SIG-M5 (cell line): ENCODE measurements around the gene NME1.
"Not testable (repeated sequence)": the region's sequence is repeated elsewhere in the genome, so short reads cannot be mapped to it uniquely, and the experiment has no call there.

Experiments
- DNase-seq: peaks from one replicate; lab custom pipeline; 2025; lab: John Stamatoyannopoulos, UW

The NME1 gene

GRCh38 chr17:51144266-51145022 is 8.9 kb upstream of the NME1 start:
- DNase-seq, result no peak

DNA sequence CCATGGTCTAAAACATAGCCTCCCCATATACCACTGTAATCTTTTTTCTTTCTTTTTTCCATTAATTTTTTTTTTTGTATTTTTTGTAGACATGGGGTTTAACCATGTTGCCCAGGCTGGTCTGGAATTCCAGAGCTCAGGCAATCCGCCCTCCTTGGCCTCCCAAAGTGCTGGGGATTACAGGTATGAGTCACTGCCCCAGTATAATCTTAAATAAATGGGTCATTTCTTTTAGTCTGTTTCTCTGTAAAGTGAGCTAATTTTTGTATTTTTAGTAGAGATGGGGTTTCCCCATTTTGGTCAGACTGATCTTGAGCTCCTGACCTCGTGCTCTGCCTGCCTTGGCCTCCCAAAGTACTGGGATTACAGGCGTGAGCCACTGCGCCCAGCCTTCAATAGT is 5.7 kb upstream of the NME1 start:
- DNase-seq, result no peak

DNA sequence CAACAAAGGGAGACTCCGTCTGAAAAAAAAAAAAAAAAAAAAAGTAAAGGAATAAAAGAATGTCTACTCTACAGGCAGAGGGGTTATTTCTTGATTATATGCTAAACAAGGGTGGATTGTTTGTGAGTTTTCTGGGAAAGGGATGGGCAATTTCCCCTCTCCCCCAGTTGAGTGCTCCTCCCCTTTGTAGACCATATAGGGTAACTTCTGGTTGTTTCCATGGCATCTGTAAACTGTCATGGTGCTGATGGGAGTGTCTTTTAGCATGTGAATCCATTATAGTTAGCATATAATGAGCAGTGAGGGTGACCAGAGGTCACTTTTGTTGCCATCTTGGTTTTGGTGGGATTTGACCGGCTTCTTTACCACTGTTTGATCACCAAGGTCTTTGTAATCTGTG is 4.2 kb upstream of the NME1 start:
- DNase-seq, result no peak

DNA sequence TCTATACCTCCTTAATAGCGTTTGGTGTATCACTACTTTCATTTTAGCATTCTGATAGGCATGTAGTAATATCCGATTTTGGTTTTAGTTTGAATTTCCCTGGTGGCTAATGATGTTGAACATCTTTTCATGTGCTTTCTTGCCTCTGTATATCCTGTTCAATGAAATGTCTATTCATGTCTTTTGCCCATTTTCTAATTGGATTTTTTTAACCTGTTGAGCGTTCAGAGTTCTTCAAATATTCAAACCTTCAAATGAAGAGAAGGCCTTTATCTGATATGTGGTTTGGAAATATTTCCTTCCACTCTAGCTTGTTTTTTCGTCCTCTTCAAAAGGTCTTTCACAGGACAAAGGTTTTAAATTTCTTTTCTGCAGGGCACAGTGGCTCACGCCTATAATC is 2.4 kb upstream of the NME1 start:
- DNase-seq, result no peak

- DNase-seq, result no peak
These were observed 571 bp upstream of the NME1 start for GRCh38 chr17:51152766-51153209.

DNA sequence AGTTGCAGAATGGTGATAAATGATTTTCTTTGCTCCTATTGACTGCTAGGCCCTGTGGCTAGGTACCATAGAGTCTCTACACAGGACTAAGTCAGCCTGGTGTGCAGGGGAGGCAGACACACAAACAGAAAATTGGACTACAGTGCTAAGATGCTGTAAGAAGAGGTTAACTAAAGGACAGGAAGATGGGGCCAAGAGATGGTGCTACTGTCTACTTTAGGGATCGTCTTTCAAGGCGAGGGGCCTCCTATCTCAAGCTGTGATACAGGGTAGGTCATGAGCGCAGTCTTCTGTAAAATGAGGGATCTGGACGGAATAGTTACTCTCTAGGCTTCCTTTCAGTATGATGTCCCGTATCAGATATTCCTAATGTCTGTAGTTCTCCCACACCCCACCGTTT is 817 bp downstream of the NME1 start:
- DNase-seq, result no peak

DNA sequence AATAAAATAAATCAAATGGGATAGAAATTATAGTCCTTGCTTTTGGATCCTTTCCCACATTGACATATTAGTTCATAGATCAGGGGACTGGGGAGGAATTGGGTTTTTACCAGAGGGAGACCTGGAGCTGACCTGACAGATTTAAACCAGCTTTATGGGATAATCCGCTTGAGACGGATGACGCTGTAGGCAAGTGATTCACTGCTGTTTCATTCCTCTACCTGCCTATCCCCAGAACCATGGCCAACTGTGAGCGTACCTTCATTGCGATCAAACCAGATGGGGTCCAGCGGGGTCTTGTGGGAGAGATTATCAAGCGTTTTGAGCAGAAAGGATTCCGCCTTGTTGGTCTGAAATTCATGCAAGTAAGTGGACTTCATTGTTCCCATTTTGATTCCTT is 2.1 kb downstream of the NME1 start:
- no peak for DNase-seq

DNA sequence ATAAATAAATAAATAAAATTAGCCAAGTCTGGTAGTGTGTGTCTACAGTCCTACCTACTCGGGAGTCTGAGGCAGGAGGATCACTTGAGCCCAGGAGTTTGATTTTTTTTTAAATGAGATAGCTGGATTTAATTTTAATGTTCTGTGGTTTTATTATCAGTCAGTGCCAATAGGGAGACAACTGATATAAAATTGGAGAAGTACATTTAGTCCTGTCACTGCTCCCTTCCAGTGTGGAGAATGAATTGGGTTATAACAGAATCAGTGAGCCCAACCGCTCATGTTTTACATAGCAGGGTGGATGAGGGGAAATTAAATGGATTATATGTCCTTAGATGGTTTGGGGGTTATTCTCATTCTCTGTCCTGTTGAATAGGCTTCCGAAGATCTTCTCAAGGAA is 6.2 kb downstream of the NME1 start:
- DNase-seq, result no peak

DNA sequence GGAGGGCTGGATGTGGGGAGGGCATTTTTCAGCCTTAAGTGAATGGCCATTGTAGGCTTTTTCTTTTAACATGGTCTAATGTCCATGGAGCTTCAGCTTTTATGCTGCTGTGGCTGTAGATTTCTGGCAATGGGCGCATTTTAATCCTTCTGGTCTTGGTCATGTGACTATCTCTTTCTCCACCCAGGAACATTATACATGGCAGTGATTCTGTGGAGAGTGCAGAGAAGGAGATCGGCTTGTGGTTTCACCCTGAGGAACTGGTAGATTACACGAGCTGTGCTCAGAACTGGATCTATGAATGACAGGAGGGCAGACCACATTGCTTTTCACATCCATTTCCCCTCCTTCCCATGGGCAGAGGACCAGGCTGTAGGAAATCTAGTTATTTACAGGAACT is 8.2 kb downstream of the NME1 start:
- no peak for DNase-seq

- no peak for DNase-seq
These were observed 11.7 kb downstream of the NME1 start for GRCh38 chr17:51164911-51165679.

DNA sequence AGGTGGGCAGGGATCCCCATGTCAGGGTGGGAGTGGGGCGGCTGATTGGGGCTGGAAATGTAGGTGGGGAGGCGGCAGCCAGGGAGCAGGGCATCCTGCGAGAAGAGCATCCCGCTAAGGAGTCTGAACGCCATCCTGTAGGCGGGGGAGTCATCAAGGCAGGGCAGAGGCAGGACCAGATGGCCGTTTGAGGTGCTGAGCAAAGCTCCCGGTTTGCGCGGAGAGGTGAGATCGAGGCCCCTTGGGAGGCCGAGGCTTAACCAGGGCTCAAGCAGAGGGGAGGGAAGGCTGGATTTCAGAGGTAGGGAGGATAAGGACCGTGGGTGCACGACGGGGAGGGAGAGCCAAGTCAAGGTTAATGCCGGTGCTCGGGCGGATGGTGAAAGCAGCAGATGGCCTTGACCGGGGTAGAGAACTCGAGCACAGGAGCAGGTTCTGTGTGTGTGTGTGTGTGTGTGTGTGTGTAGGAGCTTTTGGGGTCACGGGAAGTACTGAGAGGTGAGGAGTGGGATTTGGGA is 12.4 kb downstream of the NME1 start:
- DNase-seq, result no peak

GRCh38 chr17:51166198-51166986 is 13.0 kb downstream of the NME1 start, which contains the start of gene NME2:
Gene NME2, plus strand, starts transcription at chr17:51166411. Its CDS starts 420 bp downstream, at chr17:51166831.
- DNase-seq, result no peak

DNA sequence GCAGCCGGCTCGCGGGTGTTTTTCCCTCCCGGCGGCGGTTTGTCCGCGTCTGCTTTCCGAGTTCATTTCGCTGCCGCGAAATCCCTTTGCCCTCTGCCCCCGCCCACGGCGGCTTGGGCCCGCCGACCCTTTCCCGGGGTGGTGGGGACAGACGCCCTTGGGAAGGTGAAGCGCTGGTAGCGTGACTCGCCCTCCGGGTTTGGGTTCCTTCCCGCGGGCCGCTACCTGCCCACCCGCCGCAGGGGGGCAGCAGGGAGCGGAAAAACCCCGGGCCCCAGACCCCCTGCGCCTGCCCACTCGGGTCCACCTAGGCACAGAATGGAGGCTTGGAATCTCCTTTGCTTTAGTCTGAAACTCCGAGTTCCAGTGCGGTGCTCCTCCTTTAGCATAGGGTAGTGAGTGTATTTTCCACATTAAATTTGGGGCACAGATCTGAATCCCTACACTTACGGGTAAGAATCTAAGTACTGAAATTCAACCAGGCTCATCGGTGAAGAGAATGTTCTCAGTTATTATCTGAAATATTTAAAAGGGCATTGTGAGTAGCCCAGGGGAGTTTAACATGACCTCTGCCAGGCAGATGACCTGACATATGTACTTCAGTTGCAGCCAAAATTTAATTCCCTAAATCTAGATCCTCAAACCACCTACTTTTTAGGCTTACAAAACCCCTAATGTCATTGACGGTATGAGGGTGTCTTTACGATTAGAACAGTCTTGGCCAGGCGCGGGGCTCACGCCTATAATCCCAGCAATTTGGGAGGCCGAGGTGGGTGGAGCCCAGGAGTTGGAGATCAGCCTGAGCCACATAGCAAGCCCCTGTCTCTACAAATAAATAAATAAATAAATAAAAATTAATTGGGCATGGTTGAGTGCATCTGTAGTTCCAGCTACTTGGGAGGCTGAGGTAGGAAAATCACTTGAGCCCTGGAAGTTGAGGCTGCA is 13.9 kb downstream of the NME1 start:
- no peak for DNase-seq

- no peak for DNase-seq
These were observed 16.0 kb downstream of the NME1 start for GRCh38 chr17:51169340-51169739.

- no peak for DNase-seq
These were observed 17.4 kb downstream of the NME1 start for GRCh38 chr17:51170736-51171135.

DNA sequence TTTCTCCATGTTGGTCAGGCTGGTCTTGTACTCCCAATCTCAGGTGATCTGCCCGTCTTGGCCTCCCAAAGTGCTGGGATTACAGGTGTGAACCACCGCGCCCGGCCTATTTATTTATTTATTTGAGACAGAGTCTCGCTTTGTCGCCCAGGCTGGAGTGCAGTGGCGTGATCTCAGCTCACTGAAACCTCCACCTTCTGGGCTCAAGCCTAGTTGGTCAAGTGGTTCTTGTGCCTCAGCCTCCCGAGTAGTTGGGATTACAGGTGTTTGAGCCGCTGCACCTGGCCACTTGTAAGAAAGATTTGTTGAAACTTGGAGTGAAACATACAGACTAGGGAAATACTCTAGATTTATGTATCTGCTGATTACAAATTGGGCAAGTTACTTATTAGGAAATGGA is 18.7 kb downstream of the NME1 start:
- DNase-seq, result not testable (repeated sequence)

- DNase-seq, result no peak
These were observed 27.1 kb downstream of the NME1 start for GRCh38 chr17:51180486-51180885.

DNA sequence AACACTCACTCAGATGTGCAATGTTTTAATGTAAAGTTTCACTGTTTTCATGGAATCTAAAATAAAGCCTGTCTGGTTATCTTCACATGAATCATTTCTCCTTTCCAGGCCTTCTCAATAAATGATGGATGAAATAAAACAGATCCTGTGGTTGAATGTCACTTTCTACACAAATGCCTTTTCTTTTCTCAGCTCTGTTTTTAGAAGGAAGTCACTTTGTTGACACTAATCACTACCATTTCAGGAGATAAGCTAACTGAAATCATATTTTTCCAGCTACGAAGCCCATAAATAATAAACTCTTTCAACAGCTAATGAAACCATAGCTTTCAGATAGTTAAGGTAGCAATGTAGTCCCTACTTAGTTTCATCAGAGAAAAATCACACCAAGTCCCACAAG is 30.8 kb downstream of the NME1 start:
- no peak for DNase-seq

GRCh38 chr17:51185763-51186332 is 32.5 kb downstream of the NME1 start:
- DNase-seq, result no peak

GRCh38 chr17:51188271-51188833 is 35.0 kb downstream of the NME1 start:
- no peak for DNase-seq

GRCh38 chr17:51189162-51189561 is 35.8 kb downstream of the NME1 start:
- DNase-seq, result no peak
